ENCODE results near the gene DMGDH. TPM values are rescaled to one million over a fixed set of nuclear protein-coding genes. Genes with fewer than 3 reads are reported as not detected.

DMGDH gene
- total RNA-seq, 1 experiment from 2014 or later: 1.3 TPM

DNA sequence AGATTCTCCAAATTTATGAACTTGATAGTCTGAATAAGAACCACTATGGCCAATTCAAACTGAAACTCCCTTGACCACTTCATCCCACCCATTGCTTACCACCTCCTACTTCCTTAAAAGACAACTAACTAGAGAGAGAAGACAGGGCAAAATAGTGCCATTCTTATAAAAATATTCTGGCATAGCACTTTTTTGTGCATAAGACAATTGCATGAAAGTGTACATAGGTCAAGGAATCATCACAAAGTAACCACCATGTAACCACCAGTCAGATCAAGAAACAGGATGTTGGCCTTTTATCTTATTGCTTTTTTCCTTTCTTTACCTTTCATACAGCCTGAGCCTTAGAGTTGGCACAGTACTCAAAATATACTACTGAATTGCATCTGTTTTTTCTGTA is 76.3 kb downstream of the DMGDH start:
- no peak for DNase-seq
- intact Hi-C loops (cut with micrococcal nuclease; ENCODE audit: unreplicated experiment): no loop called here
- TF ChIP-seq CTCF (IDR thresholded peaks at IDR 0.05; ENCODE audit: unreplicated experiment): no peak
- no peak overlapping the region for H3K4me3 Mint-ChIP-seq (ENCODE audit: low read depth, unreplicated experiment)
- H3K36me3 Mint-ChIP-seq (ENCODE audit: insufficient read depth, unreplicated experiment): no peaks in the 10 kb centered on the region
- H3K9me3 Mint-ChIP-seq (ENCODE audit: low read depth, unreplicated experiment): no peaks in the 10 kb centered on the region
- no peaks in the 10 kb centered on the region for H3K27me3 Mint-ChIP-seq (ENCODE audit: unreplicated experiment)
- BruUV-seq (replicated peaks): no TSS peak
- no peak overlapping the region for H3K27ac Mint-ChIP-seq (ENCODE audit: unreplicated experiment)
- H3K4me1 Mint-ChIP-seq (ENCODE audit: low read depth, unreplicated experiment): peaks cover 8% of the 10 kb centered on the region
- CTCF ChIA-PET: no interaction called here

GRCh38 chr5:78992146-78992545 is 77.3 kb downstream of the DMGDH start:
- TF ChIP-seq CTCF (IDR thresholded peaks at IDR 0.05; ENCODE audit: unreplicated experiment): no peak
- H3K4me1 Mint-ChIP-seq (ENCODE audit: low read depth, unreplicated experiment): peaks cover 8% of the 10 kb centered on the region
- intact Hi-C loops (cut with micrococcal nuclease; ENCODE audit: unreplicated experiment): no loop called here
- CTCF ChIA-PET: interaction anchor here (0.6 kb wide), 1 partner anchor 63 kb away, joined by 4 read pairs; no protein-coding TSS in a partner anchor
- no TSS peak for BruUV-seq (replicated peaks)
- H3K27ac Mint-ChIP-seq (ENCODE audit: unreplicated experiment): no peak overlapping the region
- H3K27me3 Mint-ChIP-seq (ENCODE audit: unreplicated experiment): no peaks in the 10 kb centered on the region
- no peak overlapping the region for H3K4me3 Mint-ChIP-seq (ENCODE audit: low read depth, unreplicated experiment)
- H3K9me3 Mint-ChIP-seq (ENCODE audit: low read depth, unreplicated experiment): no peaks in the 10 kb centered on the region
- H3K36me3 Mint-ChIP-seq (ENCODE audit: insufficient read depth, unreplicated experiment): no peaks in the 10 kb centered on the region
- no peak for DNase-seq

DNA sequence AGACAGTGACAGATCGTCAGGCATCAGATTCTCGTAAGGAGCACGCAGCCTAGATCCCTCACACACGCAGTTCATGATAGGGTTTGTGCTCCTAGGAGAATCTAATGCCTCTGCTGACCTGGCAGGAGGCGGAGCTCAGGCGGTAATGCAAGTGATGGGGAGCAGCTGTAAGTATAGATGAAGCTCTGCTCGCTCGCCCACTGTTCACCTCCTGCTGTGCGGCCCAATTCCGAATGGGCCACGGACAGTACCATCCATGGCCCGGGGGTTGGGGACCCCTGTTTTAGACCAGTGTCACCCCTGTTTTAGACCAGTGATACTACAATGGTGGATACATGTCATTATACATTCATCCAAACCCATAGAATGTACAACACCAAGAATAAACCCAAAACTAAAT is 80.4 kb downstream of the DMGDH start:
- no TSS peak for BruUV-seq (replicated peaks)
- Mint-ChIP-seq H3K27ac (ENCODE audit: unreplicated experiment) (no peak overlapping the region), H3K36me3 (ENCODE audit: insufficient read depth, unreplicated experiment) (peaks cover 18% of the 10 kb centered on the region), H3K4me3 (ENCODE audit: low read depth, unreplicated experiment) (no peak overlapping the region), H3K9me3 (ENCODE audit: low read depth, unreplicated experiment) (no peaks in the 10 kb centered on the region), H3K27me3 (ENCODE audit: unreplicated experiment) (no peaks in the 10 kb centered on the region), H3K4me1 (ENCODE audit: low read depth, unreplicated experiment) (peaks cover 25% of the 10 kb centered on the region)
- no peak for DNase-seq
- intact Hi-C loops (cut with micrococcal nuclease; ENCODE audit: unreplicated experiment): no loop called here
- CTCF ChIA-PET: no interaction called here
- no peak for TF ChIP-seq CTCF (IDR thresholded peaks at IDR 0.05; ENCODE audit: unreplicated experiment)

DNA sequence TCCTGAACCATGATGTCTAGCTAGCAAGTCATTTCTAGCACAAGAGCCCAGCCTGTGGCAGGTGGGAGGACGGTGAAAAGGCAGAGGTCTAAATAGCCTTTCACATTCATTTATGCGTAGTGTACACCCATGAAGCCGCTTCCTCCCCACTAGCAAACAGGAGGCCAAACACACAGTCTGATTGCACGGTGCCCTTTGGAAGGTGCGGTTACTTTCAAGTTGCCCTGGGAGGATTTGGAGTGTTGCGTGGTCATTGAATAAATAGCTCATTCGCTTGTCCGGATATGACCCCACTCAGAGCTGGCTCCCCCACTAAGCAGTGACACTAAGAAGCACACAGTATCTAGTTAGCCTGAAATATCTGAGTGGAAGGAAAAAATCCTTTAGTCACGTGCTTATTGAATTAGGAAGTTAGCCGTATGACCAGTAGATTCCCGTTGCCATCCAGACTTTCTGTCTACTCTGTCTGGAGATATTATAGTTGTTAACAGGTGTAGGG is 83.7 kb downstream of the DMGDH start:
- CTCF ChIA-PET: interaction anchor here (0.9 to 1.5 kb wide), 3 partner anchors 15 to 86 kb away, joined by 3 to 5 read pairs (median 3); no protein-coding TSS in a partner anchor
- TF ChIP-seq CTCF (IDR thresholded peaks at IDR 0.05; ENCODE audit: unreplicated experiment): no peak
- Mint-ChIP-seq H3K4me1 (ENCODE audit: low read depth, unreplicated experiment) (peaks cover 45% of the 10 kb centered on the region), H3K9me3 (ENCODE audit: low read depth, unreplicated experiment) (no peaks in the 10 kb centered on the region), H3K36me3 (ENCODE audit: insufficient read depth, unreplicated experiment) (peaks cover 25% of the 10 kb centered on the region), H3K4me3 (ENCODE audit: low read depth, unreplicated experiment) (peak overlapping the region; percentile 99), H3K27me3 (ENCODE audit: unreplicated experiment) (no peaks in the 10 kb centered on the region), H3K27ac (ENCODE audit: unreplicated experiment) (peak overlapping the region; percentile 27)
- BruUV-seq (replicated peaks): TSS peak; percentile 89
- intact Hi-C loops (cut with micrococcal nuclease; ENCODE audit: unreplicated experiment): no loop called here
- peak; percentile 30 for DNase-seq

Measured in Calu3 (cell line).